HG02763 (cell line): Measurements from ENCODE around the gene EVA1A.

Source experiments
- ATAC-seq: cut with Tn5 transposase; IDR thresholded peaks from one replicate; pipeline ENCODE4 v1.9.1; 2021; ENCODE audit warnings: mild to moderate bottlenecking, moderate library complexity; ENCODE audit not compliant: unreplicated experiment

EVA1A gene

DNA sequence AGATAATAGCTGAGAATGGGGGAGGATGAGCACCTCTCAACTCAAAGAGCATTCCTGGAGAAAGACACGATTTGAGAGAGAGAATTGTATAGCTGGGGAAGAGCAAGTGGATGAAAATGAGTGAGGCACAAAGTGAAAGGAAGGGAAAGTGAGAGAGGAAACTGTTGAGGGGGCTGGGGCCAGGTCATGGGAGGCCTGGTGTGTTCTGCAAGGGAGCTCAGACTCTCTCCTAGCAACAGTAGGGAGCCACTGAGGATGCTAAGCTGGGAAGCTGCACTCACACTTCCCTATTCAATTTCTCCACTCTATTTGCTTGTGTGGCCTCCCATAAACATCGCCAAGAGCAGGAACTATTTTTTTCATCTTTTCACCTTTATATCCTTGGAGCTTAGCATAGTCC is 14.8 kb downstream of the EVA1A start:
- ATAC-seq: no peak

DNA sequence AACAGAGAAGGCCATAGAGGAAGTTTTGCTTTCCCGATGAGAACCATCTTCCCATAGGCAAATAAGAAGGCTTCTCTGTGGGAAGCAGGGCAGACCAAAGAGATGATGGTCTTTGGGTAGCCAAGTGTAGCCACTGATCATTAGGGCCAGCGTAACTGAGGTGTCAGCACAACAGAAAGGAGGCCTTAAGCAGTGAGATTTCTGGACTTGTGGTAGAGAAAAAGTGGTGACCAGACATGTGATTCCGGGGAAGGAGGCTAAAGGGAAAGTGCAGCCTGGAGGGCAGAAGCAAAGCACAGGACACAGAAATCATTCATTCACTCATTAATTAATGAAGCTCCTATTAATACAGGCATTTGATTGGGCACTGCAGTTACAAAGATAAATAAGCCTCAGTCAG is 15.4 kb downstream of the EVA1A start:
- ATAC-seq: no peak

DNA sequence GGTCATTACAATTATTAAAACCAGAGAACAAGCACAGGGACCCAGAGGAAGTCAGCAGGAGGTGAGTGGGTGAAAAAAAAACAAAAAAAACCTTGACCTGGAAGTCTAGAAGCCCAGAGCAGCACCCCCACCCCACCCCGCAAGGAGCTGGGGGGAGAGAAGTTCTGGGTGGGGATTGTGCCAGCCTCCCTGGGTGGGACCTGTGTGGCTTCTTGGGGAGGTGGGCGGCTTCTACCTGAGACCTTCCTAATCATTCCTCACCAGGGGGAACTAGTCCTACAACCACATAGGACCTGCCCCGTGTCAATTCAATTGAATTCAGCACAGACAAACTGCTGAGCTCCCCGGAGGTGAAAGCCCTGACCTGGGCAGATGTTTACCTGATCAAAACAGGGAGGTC is 17.3 kb downstream of the EVA1A start:
- ATAC-seq: no peak

DNA sequence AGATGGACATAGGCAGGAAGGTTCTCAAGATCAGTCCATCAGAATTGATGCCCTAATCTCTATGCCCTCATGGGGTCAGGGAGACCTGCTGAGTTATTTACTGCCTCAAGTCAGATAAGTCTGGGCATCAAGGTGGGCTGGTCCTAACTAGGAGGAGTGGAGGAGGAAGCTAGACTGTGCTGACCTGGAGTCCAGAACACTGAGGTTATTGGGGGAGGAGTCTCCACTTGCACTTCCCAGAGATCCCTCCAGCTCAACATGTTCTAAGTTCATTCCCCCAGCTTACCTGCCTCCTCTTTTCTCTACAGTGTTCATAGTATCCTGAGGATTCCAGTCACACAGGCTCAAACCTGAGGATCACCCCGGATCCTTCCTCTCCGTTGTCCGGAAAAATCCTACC is 19.3 kb downstream of the EVA1A start:
- no peak for ATAC-seq

DNA sequence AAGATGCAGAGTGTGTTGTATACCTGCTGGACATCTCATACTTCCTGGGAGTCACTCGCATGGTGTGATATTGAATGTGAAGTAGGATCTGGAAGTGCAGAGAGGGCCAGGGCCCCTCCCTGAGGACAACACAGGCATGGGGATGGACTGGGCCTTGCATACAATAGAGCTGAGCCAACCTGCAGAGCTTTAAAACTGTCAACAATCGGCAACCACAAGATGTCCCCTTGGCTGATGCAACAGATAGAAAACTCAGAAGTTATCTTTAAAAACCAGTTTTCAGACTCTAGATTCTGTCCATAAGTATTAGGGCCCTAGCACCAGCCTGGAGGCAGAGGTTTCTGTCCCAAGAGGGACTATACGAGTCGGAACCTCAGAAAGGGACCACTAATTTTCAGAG is 19.7 kb downstream of the EVA1A start:
- ATAC-seq: no peak

DNA sequence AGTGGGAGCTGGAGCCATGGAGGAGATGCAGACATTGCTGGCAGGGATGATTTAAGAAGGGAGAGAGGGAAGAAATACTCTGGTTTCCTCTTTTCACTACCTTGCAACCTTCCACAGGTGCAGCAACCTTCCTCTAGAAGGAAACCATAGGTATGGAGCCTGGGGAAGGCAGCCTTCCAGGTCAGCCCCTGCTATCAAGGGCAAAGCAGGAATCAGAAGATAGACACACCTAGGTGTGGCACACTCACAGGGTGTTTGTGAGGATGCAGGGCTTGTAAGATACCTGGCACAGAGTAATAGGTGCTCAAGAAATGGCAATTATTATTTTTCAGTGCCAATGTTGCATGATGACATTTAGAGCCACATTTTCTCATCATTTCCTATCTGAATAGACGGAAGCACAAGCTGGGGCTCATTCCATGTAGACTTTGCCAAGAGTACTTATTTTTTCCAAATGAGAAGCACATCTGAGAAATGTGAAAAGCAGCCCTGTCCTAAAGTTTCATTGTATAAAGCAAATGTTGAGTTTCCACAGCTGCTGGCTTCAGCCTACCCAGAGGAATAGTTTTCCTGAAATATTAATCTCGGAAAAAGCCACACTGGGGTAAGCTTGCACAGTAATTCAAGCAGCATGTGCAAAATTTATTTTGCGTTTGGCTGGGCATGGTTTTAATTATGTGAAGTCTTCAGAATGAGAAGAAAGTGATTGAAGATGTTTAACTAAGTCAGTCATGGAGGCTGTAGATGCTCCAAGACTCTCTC is 20.6 kb downstream of the EVA1A start:
- ATAC-seq: no peak

DNA sequence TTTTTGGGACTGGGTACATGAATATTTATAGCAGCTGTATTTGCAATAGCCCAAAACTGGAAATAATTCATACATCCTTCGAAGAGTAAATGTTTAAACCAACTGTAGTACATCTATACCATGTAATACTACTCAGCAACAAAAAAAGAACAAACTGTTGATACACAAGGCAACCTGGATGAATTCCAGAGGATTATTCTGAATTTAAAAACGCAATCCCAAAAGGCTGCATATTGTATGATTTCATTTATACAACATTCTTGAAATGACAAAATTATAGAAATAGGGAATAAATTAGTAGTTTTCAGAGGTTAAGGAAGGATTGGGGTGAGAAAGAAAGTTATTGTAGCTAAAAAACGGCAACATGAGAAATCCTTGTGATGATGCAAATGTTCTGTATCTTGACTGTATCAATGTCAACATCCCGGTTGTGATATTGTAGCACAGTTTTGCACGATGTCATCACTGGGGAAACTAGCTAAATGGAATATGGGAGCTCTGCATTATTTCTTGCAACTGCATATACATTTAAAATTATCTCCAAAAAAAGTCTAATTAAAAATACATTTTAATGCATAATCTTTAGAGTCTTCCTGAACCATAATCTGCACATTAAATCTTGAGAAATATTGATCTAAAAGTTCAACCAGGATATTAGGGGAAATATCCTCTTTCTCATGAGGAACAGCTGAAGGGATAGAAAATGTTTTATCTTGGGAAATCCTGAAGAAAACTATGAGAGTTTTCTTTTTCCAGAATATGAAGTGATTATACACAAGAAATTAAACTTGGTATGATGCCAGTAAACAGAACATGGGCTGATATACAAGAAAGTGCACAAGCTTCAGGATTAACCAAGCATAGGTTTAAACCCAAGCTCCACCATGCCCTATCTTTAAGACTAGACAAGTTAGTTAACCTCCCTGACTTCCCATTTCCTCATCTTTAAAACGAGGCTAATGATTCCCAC is 21.9 kb downstream of the EVA1A start:
- no peak for ATAC-seq

DNA sequence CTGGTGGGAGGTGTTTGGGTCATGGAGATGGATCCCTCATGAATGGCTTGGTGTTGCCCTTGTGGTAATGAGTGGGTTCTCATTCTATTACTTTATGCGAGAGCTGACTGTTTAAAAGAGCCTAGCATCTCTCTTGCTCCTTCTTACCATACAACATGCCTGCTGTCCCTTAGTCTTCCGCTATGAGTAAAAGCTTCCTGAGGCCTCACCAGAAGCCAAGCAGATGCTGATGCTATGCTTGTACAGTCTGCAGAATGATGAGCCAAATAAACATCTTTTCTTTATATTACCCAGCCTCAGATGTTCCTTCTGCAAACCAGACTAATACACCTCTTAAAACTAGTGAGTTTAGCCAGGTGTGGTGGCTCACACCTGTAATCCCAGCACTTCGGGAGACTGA is 23.1 kb downstream of the EVA1A start:
- no peak for ATAC-seq

DNA sequence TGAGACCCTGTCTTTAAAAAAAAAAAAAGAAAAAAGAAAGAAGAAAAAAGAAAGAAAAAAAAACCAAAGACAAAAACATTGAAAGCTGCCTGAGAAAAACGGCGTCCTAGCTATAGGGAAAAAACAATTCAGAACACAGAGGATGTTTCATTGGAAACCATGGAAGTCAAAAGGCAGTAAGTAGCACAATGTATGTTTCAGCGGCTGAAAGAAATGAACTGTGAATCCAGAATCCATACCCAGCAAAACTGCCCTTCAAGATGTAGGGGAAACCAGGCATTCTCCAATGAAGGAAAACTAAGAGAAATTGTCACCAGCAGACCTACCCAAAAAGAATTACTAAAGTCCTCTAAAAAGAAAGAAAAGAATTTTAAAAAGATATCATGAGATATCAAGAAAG is 27.6 kb downstream of the EVA1A start:
- no peak for ATAC-seq

DNA sequence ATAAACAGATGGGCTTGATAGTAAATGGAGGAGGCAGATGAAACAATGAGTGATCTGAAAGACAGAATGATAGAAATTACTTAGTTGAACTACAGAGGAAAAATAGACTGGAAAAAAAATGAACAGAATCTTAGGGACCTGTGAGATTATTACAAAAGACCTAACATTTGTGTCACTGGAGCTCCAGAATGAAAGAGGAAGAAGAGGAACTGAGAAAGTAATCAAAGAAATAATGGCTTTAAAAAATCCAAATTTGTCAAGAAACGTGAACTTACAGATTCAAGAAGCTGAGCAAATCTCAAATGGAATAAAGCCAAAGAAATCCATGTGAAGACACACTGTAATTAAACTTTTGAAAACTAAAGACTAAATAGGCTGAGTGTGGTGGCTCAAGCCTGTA is 28.3 kb downstream of the EVA1A start:
- ATAC-seq: no peak

DNA sequence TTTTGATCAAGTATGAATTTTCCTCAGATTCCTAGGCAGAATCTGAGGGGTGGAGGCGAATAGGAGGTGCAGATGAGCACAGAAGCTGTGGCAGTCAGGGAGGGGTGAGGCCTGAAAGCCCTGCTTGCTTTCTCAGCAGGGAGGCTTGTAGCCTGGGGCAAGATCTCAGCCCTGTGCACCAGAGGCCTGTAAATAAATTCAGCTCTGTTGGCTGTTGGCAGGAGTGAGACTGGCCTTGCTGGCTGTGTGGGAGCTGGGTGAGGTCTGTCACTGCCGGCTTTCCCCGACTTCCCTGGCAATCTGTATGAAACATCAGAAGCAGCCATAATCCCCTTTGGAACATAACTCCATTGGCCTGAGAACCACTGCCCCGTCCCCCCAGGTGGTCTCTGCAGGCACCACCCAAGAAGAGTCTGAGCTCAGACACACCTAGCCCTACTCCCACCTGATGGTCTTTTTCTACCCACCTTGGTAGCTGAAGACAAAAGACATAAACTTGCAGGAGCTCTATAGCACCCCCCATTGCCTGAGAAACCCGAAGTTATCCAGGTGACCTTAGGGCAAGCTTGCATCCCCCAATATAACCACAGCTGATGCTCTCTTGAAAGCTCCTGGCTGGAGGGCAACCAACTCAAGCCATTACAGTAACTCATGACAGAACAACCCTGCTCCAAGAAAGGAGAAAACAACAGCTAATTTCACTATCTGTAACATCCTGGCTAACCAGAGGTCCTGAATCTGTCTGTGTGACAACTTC is 32.3 kb downstream of the EVA1A start:
- no peak for ATAC-seq

DNA sequence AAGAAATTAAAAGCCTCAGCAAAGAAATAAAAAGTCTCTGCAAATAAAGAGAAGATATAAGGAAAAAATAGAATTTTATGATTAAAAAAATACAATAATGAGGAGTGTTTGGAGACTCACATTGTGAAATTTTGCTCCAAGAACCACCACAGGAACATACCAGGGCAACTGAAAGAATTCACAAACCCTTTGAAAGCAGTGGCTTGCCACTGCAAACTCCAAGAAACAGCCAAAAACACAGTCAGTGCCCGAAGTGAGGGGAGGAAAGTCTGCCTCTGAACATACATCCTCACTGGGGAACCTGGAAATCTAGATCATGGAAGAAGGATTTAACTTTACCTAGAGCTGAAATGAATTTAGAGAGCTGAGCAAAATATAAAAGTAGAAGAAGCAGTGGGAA is 33.1 kb downstream of the EVA1A start:
- ATAC-seq: no peak

DNA sequence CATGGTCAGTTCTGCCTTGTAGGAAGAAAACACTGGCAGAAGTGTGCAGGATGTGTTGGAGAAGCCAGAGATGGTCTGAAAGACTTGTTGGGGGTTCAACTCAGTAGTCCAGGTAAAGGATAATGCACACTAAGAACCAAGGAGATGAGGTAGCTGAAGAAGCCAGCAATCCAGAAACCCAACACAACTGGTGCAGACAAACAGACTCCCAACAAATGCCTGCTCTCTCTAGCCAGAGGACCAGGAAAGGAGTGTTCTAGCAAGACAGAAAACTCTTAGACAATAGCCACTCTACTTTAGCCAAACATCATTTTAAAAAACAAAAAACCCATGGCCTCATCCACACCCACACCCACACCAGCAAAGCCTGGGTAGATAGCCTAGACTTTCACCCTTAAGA is 33.9 kb downstream of the EVA1A start:
- no peak for ATAC-seq

DNA sequence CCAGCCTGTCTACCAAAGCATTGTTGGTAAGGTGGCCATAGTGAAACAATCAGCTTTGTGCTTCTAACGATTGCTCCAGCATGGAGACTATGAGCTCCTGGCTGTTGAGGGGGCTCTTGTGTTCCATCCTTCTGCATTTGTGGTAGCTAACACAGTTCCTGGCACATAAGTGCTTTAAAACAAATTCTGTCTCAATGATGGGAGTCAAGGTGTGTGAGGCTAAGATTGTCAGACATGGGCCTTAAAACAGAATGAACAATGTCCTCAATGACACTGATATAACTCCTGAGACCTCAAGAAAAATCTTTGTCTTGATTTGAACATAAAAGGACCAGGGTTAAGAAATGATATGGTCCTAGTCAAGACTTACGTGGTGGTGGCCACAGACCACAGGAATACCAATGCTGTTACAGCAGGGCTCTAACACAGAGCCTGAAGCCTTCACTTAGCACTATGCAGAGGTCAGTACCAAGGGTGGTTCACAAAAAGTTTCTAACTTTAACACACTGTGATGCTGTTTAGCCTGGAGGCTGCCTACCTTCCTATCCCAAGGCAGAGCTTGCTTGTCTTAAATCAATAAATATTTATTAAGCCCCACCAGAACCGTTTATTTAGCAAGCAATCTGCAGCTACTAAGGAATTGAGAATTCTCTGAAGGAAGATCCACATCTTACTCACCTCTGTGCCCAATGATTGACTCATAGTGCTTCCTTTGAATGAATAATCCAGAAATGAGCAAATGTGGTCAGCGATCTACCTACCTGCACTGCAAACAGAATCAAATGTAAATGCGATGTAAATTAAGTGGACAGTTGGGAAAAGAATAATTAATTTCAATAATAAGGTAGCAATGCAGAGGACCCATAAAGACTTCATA is 35.1 kb downstream of the EVA1A start:
- ATAC-seq: no peak

DNA sequence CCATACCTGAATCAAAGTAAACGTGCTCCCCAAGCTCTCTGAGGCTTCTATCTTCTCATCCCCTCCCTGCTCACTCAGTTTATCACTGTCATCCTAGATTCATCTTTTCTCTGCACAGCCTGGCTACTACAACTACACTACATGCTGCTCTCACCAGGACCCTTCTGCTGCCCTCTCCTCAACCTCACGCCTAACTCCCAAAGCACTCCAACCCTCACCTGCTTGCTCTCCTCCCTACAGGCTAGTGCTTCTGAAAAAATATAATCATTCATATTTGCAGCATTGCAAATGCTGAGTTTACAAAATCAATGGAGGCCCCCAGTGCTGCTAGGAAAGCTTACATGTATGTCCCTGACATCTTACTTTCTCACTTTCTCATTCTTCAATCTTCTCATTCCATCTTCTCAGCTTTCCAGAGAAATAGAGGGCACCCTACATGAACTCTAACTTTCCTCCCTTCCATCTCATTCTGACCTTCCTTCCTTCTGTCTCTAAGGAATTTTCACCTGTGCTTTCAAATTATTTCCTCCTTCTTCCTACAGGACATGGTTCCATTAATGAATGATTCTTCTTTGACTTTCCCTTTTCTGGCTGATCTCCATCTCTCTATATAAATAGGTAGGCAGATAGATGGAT is 36.3 kb downstream of the EVA1A start:
- ATAC-seq: no peak

DNA sequence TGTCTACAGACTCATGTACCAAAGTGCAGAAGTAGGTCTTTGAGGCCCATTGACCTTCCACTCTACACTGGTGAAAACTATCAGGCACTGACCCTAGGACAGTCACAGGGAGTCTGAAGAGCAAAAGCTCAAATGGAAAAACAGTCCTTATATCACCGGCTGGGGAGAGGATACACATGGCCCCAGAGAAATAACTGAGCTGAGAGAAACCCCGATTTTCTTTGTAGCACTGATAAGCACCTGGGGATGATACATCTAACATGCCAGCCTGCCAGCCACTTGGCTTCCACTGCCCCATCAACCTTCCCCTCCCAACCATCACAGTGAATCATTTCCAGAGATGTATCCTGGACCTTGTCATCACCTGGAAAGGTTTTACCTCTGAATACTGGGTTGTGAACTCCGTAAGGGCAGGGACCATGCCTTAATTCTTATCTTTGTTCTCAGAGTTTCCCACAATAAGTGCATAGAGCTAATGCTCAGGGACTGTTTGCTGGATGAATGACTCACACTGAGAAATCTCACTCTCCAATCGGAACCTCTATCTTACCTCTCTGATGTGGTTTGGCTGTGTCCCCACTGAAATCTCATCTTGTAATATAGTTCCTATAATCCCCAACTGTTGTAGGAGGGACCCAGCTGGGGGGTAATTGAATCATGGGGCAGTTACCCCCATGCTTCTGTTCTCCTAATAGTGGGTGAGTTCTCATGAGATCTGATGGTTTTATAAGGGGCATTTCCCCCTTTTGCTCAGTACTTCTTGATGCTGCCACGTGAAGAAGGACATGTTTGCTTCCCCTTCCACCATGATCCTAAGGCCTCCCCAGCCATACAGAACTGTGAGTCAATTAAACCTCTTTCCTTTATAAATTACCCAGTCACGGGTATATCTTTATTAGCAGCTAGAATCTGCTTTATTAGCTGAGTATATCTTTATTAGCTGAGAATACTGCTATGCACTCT is 37.1 kb downstream of the EVA1A start:
- no peak for ATAC-seq

DNA sequence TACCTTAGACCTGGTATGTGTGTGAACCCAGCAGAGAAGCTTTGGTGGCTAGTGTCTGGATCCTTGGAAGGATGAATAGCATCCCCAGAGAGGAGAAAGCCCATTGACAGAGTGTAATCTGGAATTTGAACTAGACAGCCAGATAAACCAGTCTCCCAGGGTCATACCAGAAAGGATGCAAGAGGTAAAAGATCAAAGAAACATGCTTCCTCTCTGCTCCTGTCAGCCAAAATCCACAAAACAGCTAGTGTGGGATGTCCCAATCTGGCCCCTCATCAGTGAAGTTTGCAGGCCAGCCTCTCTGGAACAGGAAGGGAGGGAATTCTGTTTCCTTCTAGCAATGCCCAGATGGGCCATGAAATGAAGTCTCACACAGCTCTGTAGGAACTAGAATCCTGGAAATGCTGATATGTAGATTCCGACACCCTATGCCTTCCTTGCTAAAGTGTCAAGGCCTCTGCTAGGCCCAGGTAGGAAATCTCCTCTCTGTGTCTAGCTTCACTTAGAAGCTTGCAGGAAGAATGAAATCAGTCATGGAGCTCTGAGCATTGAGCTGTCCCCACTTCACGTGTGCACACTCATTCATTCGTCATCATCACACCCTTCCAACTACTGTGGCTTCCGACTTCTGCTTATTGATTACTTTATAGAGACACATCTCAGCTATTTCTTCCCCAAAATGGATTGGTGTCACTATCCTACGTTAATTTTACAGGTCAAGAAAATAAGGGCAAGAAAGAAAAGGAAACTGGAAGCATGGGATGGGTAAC is 38.0 kb downstream of the EVA1A start:
- no peak for ATAC-seq

DNA sequence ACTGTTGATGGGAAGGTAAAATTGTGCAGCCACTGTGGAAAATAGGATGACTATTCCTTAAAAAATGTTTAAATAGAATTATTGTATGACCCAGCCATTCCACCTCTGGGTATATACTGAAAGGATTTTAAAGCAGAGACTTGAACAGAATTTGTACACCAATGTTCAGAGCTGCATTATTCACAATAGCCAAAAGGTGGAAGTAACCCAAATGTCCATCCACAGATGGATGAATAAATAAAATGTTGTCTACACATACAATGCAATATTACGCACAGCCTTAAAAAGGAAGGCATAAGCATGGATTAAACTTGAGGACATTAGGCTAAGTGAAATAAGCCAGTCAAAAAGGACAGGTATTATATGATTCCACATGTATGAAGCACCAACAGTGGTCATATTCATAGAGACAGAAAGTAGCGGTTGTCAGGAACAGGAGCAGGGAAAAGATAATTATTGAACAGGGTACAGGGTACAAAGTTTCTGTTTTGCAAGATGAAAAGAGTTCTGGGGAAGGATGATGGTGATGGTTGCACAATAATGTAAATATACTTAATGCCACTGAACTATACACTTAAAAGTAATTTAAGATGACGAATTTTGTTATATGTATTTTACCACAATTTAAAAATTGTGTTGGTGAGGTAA is 39.4 kb downstream of the EVA1A start:
- no peak for ATAC-seq
